HepG2 (cell line): Measurements from ENCODE around the gene SLC4A11. TPM values are rescaled to one million over a fixed set of nuclear protein-coding genes. Genes with fewer than 3 reads are reported as not detected.

Experiments
- AFF4 ChIP-seq: sonication (generic); formaldehyde crosslinking; IDR thresholded peaks from 2 replicates; pipeline ENCODE4 v1.4.0; 2020; ENCODE audit warnings: missing genetic modification reagents
- BHLHE40 ChIP-seq: IDR thresholded peaks from 2 replicates; pipeline ENCODE4 v1.6.1; 2011; ENCODE audit warnings: low read length, improper control_type of control experiment
- CENPBD1 ChIP-seq: sonication (generic); formaldehyde crosslinking; IDR thresholded peaks from 2 replicates; pipeline ENCODE4 v1.8.0; 2022; ENCODE audit warnings: missing genetic modification reagents, low read depth, mild to moderate bottlenecking, borderline replicate concordance
- E2F5 ChIP-seq: sonication (generic); formaldehyde crosslinking; conservative IDR thresholded peaks from 2 replicates; pipeline ENCODE4 v1.4.0; 2020; ENCODE audit warnings: missing genetic modification reagents
- ETV5 ChIP-seq: IDR thresholded peaks from 2 replicates; pipeline ENCODE4 v1.6.1; 2018; ENCODE audit warnings: missing biosample characterization, missing genetic modification reagents, inconsistent platforms, borderline replicate concordance
- FOXK1 ChIP-seq: sonication (generic); formaldehyde crosslinking; IDR thresholded peaks from 2 replicates; pipeline ENCODE4 v1.4.0; 2020; ENCODE audit warnings: low read depth, missing genetic modification reagents, borderline replicate concordance
- HNRNPLL ChIP-seq: fragments of 200-400 bp; formaldehyde crosslinking; IDR thresholded peaks from 2 replicates; pipeline ENCODE4 v1.6.1; 2017; ENCODE audit warnings: mild to moderate bottlenecking, low read depth, low read length; ENCODE audit not compliant: poor library complexity, severe bottlenecking
- HOXA5 ChIP-seq: sonication (generic); formaldehyde crosslinking; IDR thresholded peaks from 2 replicates; pipeline ENCODE4 v1.4.0; 2020; ENCODE audit warnings: missing genetic modification reagents
- ISX ChIP-seq: sonication (generic); formaldehyde crosslinking; conservative IDR thresholded peaks from 2 replicates; pipeline ENCODE4 v1.5.0; 2020; ENCODE audit warnings: missing genetic modification reagents
- MXD4 ChIP-seq: IDR thresholded peaks from 2 replicates; pipeline ENCODE4 v1.6.1; 2016; ENCODE audit warnings: mild to moderate bottlenecking, missing biosample characterization, missing genetic modification reagents
- MYNN ChIP-seq: sonication (generic); formaldehyde crosslinking; IDR thresholded peaks from 2 replicates; pipeline ENCODE4 v1.4.0; 2020; ENCODE audit warnings: mild to moderate bottlenecking, low read depth, missing genetic modification reagents
- NAIF1 ChIP-seq: sonication (generic); formaldehyde crosslinking; IDR thresholded peaks from 2 replicates; pipeline ENCODE4 v1.5.0; 2020; ENCODE audit warnings: mild to moderate bottlenecking, missing genetic modification reagents, borderline replicate concordance
- NFKB2 ChIP-seq: sonication (generic); formaldehyde crosslinking; IDR thresholded peaks from 2 replicates; pipeline ENCODE4 v1.4.0; 2020; ENCODE audit warnings: missing genetic modification reagents, borderline replicate concordance
- NFYC ChIP-seq: IDR thresholded peaks from 2 replicates; pipeline ENCODE4 v1.6.1; 2016; ENCODE audit warnings: missing genetic modification reagents, missing compliant biosample characterization
- NR2C2 ChIP-seq: sonication (generic); formaldehyde crosslinking; IDR thresholded peaks from 2 replicates; pipeline ENCODE4 v1.4.0; 2020; ENCODE audit warnings: missing genetic modification reagents, mild to moderate bottlenecking, moderate library complexity, borderline replicate concordance
- SNAPC5 ChIP-seq: sonication (generic); formaldehyde crosslinking; IDR thresholded peaks from 2 replicates; pipeline ENCODE4 v1.8.1; 2023; ENCODE audit warnings: mild to moderate bottlenecking, missing genetic modification reagents, borderline replicate concordance
- THAP11 ChIP-seq: IDR thresholded peaks from 2 replicates; pipeline ENCODE4 v1.6.1; 2016; ENCODE audit warnings: missing biosample characterization, missing genetic modification reagents
- TOPORS ChIP-seq: sonication (generic); formaldehyde crosslinking; IDR thresholded peaks from 2 replicates; pipeline ENCODE4 v1.8.0; 2023; ENCODE audit warnings: mild to moderate bottlenecking, missing genetic modification reagents
- ZBTB14 ChIP-seq: sonication (generic); formaldehyde crosslinking; IDR thresholded peaks from 2 replicates; pipeline ENCODE4 v1.4.0; 2020; ENCODE audit warnings: missing genetic modification reagents
- ZNF124 ChIP-seq: sonication (generic); formaldehyde crosslinking; IDR thresholded peaks from 2 replicates; pipeline ENCODE4 v1.4.0; 2020; ENCODE audit warnings: missing genetic modification reagents
- ZNF33B ChIP-seq: sonication (generic); formaldehyde crosslinking; IDR thresholded peaks from 2 replicates; pipeline ENCODE4 v1.5.1; 2020; ENCODE audit warnings: mild to moderate bottlenecking, missing genetic modification reagents
- ZNF547 ChIP-seq: sonication (generic); formaldehyde crosslinking; IDR thresholded peaks from 2 replicates; pipeline ENCODE4 v1.5.1; 2020; ENCODE audit warnings: mild to moderate bottlenecking, missing genetic modification reagents
- ZNF777 ChIP-seq: sonication (generic); formaldehyde crosslinking; IDR thresholded peaks from 2 replicates; pipeline ENCODE4 v1.4.0; 2020; ENCODE audit warnings: missing genetic modification reagents
- ZNF839 ChIP-seq: sonication (generic); formaldehyde crosslinking; IDR thresholded peaks from 2 replicates; pipeline ENCODE4 v1.4.0; 2020; ENCODE audit warnings: missing genetic modification reagents, mild to moderate bottlenecking, borderline replicate concordance
- polyA plus RNA-seq, 8 experiments: library from polyadenylated mRNA; depleted of rRNA in 3 of 8; stranded (reverse) in 7 of 8; unstranded in 1 of 8; fragments of >200 nt; fragmentation: Illumina TruSeq in 4 of 8; extraction: Trizol in 4 of 8; gene quantifications; 2 replicates each; pipeline versions ENCODE4 v1.2.1 to v1.2.3, GENCODE V29; 2011 to 2016; ENCODE audit warnings: low read depth in 4 of 8, missing spikeins in 1 of 8, mixed read lengths in 1 of 8; ENCODE audit not compliant: insufficient read depth in 1 of 8
- total RNA-seq, 5 experiments: library from RNA; depleted of rRNA; stranded (reverse); fragments of >200 nt; fragmentation: Illumina TruSeq; extraction: Trizol; gene quantifications; 2 replicates each; pipeline ENCODE4 v1.2.3, GENCODE V29; 2016; ENCODE audit warnings: low read depth in 1 of 5

Gene SLC4A11
- total and polyA plus RNA-seq, 2 of the 13 experiments (the other 11 are each of a cell fraction or from before 2014, with no cell fraction given): 3.9 to 27.0 TPM

- TF ChIP-seq FOXK1 (CRISPR knock-in tag): no peak; the same call in 1 of the 2 replicates
- 0 out of 2 replicates have a peak, but pooled peaks have one; percentile 8 for TF ChIP-seq THAP11
- TF ChIP-seq AFF4 (CRISPR knock-in tag): peak; percentile 22; the same call in 1 of the 2 replicates
- peak; percentile 86 for TF ChIP-seq ZNF547 (CRISPR knock-in tag)
- no peak for TF ChIP-seq ZNF839 (CRISPR knock-in tag)
- TF ChIP-seq HOXA5 (CRISPR knock-in tag): no peak
- peak; percentile 8; the same call in 1 of the 2 replicates for TF ChIP-seq TOPORS (CRISPR knock-in tag)
- TF ChIP-seq NFKB2 (CRISPR knock-in tag): peak; percentile 55; the same call in 1 of the 2 replicates
- TF ChIP-seq ISX (CRISPR knock-in tag): no peak
- TF ChIP-seq NR2C2 (CRISPR knock-in tag): no peak
- TF ChIP-seq ZNF124: peak; percentile 65
- TF ChIP-seq BHLHE40: no peak
- TF ChIP-seq HNRNPLL: peak; percentile 78
- TF ChIP-seq MYNN (CRISPR knock-in tag): no peak
- TF ChIP-seq SNAPC5 (CRISPR knock-in tag): no peak
- TF ChIP-seq ZNF777 (CRISPR knock-in tag): peak; percentile 98
- TF ChIP-seq CENPBD1: no peak
- TF ChIP-seq ETV5 (CRISPR knock-in tag): peak; percentile 6
- TF ChIP-seq MXD4: no peak; the same call in none of the 2 replicates
- TF ChIP-seq NAIF1 (CRISPR knock-in tag): no peak
- peak; percentile 7; the same call in 1 of the 2 replicates for TF ChIP-seq NFYC (CRISPR knock-in tag)
- peak; percentile 24; the same call in 1 of the 2 replicates for TF ChIP-seq ZBTB14
- TF ChIP-seq E2F5 (CRISPR knock-in tag): no peak
- no peak for TF ChIP-seq ZNF33B
Observed at GRCh38 chr20:3239026-3239866, at the start of gene SLC4A11 (continued).
